Ishikawa (cell line): ENCODE results near the gene TDO2.

ENCODE experiments used
- CEBPB ChIP-seq: IDR thresholded peaks from 2 replicates; pipeline ENCODE4 v1.6.1; 2012
- CREB1 ChIP-seq: IDR thresholded peaks from 2 replicates; pipeline ENCODE4 v1.6.1; 2012; ENCODE audit warnings: low read depth
- EGR1 ChIP-seq: IDR thresholded peaks from 2 replicates; pipeline ENCODE4 v1.6.1; 2012
- EP300 ChIP-seq: IDR thresholded peaks from 2 replicates; pipeline ENCODE4 v1.6.1; 2012; ENCODE audit warnings: borderline replicate concordance
- FOXM1 ChIP-seq: IDR thresholded peaks from 2 replicates; pipeline ENCODE4 v1.6.1; 2012; ENCODE audit warnings: low read depth, borderline replicate concordance
- NFIC ChIP-seq: IDR thresholded peaks from 2 replicates; pipeline ENCODE4 v1.6.1; 2012
- RAD21 ChIP-seq: IDR thresholded peaks from 2 replicates; pipeline ENCODE4 v1.6.1; 2012; ENCODE audit warnings: low read depth
- TAF1 ChIP-seq: IDR thresholded peaks from 2 replicates; pipeline ENCODE4 v1.6.1; 2012; ENCODE audit warnings: low read depth, mild to moderate bottlenecking
- TCF12 ChIP-seq: IDR thresholded peaks from 2 replicates; pipeline ENCODE4 v1.6.1; 2012; ENCODE audit warnings: low read depth
- TEAD4 ChIP-seq: IDR thresholded peaks from 2 replicates; pipeline ENCODE4 v1.6.1; 2012
- YY1 ChIP-seq: IDR thresholded peaks from 2 replicates; pipeline ENCODE4 v1.6.1; 2012; ENCODE audit warnings: low read depth
- ZBTB7A ChIP-seq: IDR thresholded peaks from 2 replicates; pipeline ENCODE4 v1.6.1; 2012; ENCODE audit warnings: low read depth
- TF ChIP-seq, protein P1 (sequence below): IDR thresholded peaks from 2 replicates; pipeline ENCODE4 v1.6.1; 2012; ENCODE audit warnings: low read depth, mild to moderate bottlenecking
- TF ChIP-seq, protein P2 (sequence below): IDR thresholded peaks from 2 replicates; pipeline ENCODE4 v1.6.1; 2012

DNA sequence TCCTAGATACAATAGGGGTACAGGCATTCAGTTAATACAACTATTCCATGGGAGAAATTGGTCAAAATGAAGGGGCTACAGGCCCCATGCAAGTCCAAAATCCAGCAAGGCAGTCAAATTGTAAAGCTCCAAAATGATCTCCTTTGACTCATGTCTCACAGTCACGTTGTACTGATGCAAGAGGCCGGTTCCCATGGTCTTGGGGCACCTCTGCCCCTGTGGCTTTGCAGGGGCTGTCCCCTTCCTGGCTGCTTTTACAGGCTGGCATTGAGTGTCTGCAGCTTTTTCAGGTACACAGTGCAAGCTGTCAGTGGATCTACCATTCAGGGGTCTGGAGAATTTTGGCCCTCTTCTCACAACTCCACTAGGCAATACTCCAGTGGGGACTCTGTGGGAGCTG lies 24.9 kb upstream of the TDO2 start:
- TF ChIP-seq RAD21 (no peak), CREB1 (no peak), TAF1 (no peak), ZBTB7A (no peak), FOXM1 (no peak), EP300 (no peak), EGR1 (no peak), TEAD4 (no peak), TCF12 (no peak), NFIC (no peak), CEBPB (no peak), YY1 (no peak)
- TF ChIP-seq, protein P1, sequence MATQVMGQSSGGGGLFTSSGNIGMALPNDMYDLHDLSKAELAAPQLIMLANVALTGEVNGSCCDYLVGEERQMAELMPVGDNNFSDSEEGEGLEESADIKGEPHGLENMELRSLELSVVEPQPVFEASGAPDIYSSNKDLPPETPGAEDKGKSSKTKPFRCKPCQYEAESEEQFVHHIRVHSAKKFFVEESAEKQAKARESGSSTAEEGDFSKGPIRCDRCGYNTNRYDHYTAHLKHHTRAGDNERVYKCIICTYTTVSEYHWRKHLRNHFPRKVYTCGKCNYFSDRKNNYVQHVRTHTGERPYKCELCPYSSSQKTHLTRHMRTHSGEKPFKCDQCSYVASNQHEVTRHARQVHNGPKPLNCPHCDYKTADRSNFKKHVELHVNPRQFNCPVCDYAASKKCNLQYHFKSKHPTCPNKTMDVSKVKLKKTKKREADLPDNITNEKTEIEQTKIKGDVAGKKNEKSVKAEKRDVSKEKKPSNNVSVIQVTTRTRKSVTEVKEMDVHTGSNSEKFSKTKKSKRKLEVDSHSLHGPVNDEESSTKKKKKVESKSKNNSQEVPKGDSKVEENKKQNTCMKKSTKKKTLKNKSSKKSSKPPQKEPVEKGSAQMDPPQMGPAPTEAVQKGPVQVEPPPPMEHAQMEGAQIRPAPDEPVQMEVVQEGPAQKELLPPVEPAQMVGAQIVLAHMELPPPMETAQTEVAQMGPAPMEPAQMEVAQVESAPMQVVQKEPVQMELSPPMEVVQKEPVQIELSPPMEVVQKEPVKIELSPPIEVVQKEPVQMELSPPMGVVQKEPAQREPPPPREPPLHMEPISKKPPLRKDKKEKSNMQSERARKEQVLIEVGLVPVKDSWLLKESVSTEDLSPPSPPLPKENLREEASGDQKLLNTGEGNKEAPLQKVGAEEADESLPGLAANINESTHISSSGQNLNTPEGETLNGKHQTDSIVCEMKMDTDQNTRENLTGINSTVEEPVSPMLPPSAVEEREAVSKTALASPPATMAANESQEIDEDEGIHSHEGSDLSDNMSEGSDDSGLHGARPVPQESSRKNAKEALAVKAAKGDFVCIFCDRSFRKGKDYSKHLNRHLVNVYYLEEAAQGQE = no peak
- TF ChIP-seq, protein P2, sequence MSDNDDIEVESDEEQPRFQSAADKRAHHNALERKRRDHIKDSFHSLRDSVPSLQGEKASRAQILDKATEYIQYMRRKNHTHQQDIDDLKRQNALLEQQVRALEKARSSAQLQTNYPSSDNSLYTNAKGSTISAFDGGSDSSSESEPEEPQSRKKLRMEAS = no peak
